ENCODE data around the gene IQCF5.

GRCh38 chr3:51874889-51875288 is 512 bp downstream of the IQCF5 start:
- TF ChIP-seq CTCF (IDR thresholded peaks at IDR 0.05) (no peak), ZFX (IDR thresholded peaks at IDR 0.05; ENCODE audit: borderline replicate concordance) (no peak)

All from 22Rv1 (cell line).